Esophagus squamous epithelium (tissue), 5 donors: Measurements from ENCODE around the gene ABHD13. TPM values are rescaled to one million over a fixed set of nuclear protein-coding genes. Genes with fewer than 3 reads are reported as not detected.

Source experiments
- DNase-seq: peaks from one replicate; lab custom pipeline; 2025; lab: John Stamatoyannopoulos, UW
- H3K27ac ChIP-seq, 4 donors: fragments of 200-600 bp; sonication (generic); one replicate each; pipeline ENCODE4 v1.5.1; 2016 to 2019; ENCODE audit warnings: mild to moderate bottlenecking in 1 of 4
- H3K27me3 ChIP-seq, 4 donors: fragments of 200-600 bp; sonication (generic); 1 replicate in 3 of 4; 2 replicates in 1 of 4; pipeline versions ENCODE4 v1.5.1 to v1.6.0; 2017 to 2021; ENCODE audit warnings: antibody characterized with exemption in 1 of 4
- H3K36me3 ChIP-seq, 3 donors: fragments of 200-600 bp; sonication (generic); one replicate each; pipeline ENCODE4 v1.5.1; 2016 to 2019
- H3K4me1 ChIP-seq, 3 donors: fragments of 200-600 bp; sonication (generic); one replicate each; pipeline ENCODE4 v1.5.1; 2017 to 2019
- H3K4me3 ChIP-seq, 4 donors: fragments of 200-600 bp; sonication (generic); 1 replicate in 3 of 4; 2 replicates in 1 of 4; pipeline ENCODE4 v1.5.1; 2016 to 2019; ENCODE audit warnings: mild to moderate bottlenecking in 2 of 4, moderate library complexity in 1 of 4
- H3K9me3 ChIP-seq, 3 donors: fragments of 200-600 bp; sonication (generic); one replicate each; pipeline ENCODE4 v1.5.1; 2016 to 2019
- POLR2A ChIP-seq, 4 donors: fragments of 450-650 bp; IDR thresholded peaks; one replicate each; pipeline ENCODE4 v1.6.1; 2017; ENCODE audit warnings: antibody characterized with exemption in 4 of 4, mild to moderate bottlenecking in 4 of 4, moderate library complexity in 3 of 4
- WGBS, 2 donors: methylation state at CpG; one replicate each; pipeline ENCODE4 v1.1.5; 2018; 5-methylcytosine and 5-hydroxymethylcytosine counted together
- intact Hi-C: fragments of 100-400 bp; cut with DNase I; formaldehyde crosslinking; loops from one replicate; pipeline ENCODE4 v1.15.0; 2022
- total RNA-seq, 4 donors: library from RNA; depleted of rRNA; stranded (reverse); fragments of >200 nt; gene quantifications; one replicate each; pipeline ENCODE4 v1.1.0, GENCODE V29; 2016
- TF ChIP-seq, protein P1 (sequence below), 6 experiments: fragments of 450-650 bp in 4 of 6; fragments of 200-600 bp in 2 of 6; sonication (generic) in 2 of 6; IDR thresholded peaks; one replicate each; pipeline ENCODE4 v1.5.1; 2016 to 2019; ENCODE audit warnings: antibody characterized with exemption in 6 of 6, mild to moderate bottlenecking in 4 of 6, moderate library complexity in 4 of 6
- donor health status: DM: yes; HTN: yes; CAD: no.

Gene ABHD13
- total RNA-seq, 4 donors from 2014 or later = 6.8 to 12.2 (median 8.4) TPM

DNA sequence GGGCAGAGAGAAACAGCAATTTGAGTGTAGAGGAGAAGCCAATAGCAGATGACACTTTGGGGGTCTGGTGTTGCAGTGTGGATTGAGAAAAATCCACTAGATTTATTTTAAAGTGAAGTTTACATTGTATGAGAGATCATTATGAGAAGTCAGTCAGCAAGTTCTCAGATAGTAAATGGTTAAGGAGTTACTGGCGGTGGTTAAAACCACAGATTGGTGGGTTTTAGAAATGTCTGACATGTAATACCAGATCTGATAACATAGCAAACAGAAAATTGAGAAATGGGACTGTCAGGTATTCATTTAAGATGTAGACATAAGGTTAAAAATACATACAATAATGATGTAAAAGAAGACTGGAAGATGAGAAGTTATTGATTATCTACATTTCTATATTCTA is 7.2 kb downstream of the ABHD13 start:
- Histone ChIP-seq H3K9me3 (no peaks in the 10 kb centered on the region), H3K27ac (no peak overlapping the region), H3K36me3 (peaks cover 0 to 9% (median 0%) of the 10 kb centered on the region in 3 donors), H3K4me3 (no peak overlapping the region), H3K4me1 (peaks cover 4 to 65% (median 4%) of the 10 kb centered on the region in 3 donors), H3K27me3 (no peaks in the 10 kb centered on the region)
- intact Hi-C loops = no loop called here
- 70 to 82% methylated on average over 1 of the region's 1 CpG for WGBS, 2 donors
- TF ChIP-seq, protein P1, sequence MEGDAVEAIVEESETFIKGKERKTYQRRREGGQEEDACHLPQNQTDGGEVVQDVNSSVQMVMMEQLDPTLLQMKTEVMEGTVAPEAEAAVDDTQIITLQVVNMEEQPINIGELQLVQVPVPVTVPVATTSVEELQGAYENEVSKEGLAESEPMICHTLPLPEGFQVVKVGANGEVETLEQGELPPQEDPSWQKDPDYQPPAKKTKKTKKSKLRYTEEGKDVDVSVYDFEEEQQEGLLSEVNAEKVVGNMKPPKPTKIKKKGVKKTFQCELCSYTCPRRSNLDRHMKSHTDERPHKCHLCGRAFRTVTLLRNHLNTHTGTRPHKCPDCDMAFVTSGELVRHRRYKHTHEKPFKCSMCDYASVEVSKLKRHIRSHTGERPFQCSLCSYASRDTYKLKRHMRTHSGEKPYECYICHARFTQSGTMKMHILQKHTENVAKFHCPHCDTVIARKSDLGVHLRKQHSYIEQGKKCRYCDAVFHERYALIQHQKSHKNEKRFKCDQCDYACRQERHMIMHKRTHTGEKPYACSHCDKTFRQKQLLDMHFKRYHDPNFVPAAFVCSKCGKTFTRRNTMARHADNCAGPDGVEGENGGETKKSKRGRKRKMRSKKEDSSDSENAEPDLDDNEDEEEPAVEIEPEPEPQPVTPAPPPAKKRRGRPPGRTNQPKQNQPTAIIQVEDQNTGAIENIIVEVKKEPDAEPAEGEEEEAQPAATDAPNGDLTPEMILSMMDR (IDR thresholded peaks at IDR 0.05) = no peak
- TF ChIP-seq POLR2A (IDR thresholded peaks at IDR 0.05) = no peak
- no peak for DNase-seq

DNA sequence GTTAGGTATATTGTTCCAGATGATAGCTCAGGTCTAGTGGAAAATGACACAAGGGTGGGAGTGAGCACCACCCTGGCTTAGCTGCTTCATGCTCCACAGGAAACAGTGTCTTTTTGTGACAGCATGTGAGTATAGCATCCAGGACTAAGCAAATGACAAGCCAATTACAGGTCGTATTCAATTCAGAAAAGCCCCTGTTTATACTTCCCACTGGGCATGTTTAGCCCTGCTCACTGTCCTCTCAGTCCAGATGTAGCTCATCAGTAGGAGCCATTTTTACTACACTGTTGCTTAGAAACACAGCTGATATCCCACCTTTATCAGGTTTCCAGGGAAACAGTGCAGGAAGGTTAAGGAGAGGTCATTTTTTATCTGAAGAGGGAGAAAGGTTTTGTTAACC is 8.0 kb downstream of the ABHD13 start:
- TF ChIP-seq, protein P1 (IDR thresholded peaks at IDR 0.05) = no peak
- no peak for TF ChIP-seq POLR2A (IDR thresholded peaks at IDR 0.05)
- DNase-seq = no peak
- intact Hi-C loops = no loop called here
- Histone ChIP-seq H3K27me3 (no peaks in the 10 kb centered on the region), H3K36me3 (peaks cover 0 to 9% (median 0%) of the 10 kb centered on the region in 3 donors), H3K9me3 (no peaks in the 10 kb centered on the region), H3K4me3 (no peak overlapping the region), H3K27ac (no peak overlapping the region), H3K4me1 (peaks cover 3 to 58% (median 4%) of the 10 kb centered on the region in 3 donors)
- WGBS, 2 donors = 0 to 17% methylated on average over 1 of the region's 1 CpG

DNA sequence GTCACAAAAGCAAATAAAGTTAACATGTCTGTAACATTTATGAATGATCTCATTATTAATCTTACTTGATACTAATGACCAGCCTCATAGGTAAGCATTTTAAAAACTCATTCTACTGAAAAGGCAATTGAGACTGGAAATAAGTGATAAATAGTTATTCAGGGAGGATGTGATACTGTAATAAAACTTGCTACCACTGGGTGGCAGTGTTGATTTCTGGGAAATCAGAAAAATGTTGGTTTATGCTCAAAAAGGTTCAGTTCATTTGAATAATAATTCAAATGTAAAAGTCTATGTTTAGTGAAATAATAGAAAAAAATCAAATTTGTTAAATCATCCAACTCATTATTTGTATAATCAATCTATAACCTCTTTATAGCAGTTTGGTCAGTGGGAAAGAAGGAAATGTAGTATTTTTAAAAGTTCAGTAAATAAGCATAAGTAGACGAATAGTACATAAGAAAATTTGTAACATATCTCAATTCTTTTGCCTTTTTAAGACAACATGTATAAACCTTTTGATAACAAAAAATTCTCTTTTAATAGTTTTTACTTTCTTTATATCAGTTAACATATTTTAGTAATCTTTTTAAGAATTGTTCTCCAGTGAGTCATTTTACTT is 9.6 kb downstream of the ABHD13 start:
- Histone ChIP-seq H3K4me3 (no peak overlapping the region), H3K27ac (no peak overlapping the region), H3K27me3 (no peaks in the 10 kb centered on the region), H3K4me1 (peaks cover 3 to 48% (median 4%) of the 10 kb centered on the region in 3 donors), H3K36me3 (peaks cover 0 to 9% (median 0%) of the 10 kb centered on the region in 3 donors), H3K9me3 (no peaks in the 10 kb centered on the region)
- TF ChIP-seq, protein P1 (IDR thresholded peaks at IDR 0.05) = peak; percentile 24 to 79 (median 64)
- no peak for TF ChIP-seq POLR2A (IDR thresholded peaks at IDR 0.05)
- no peak for DNase-seq
- WGBS, 2 donors = 62 to 78% methylated on average over 1 of the region's 1 CpG
- intact Hi-C loops = no loop called here

DNA sequence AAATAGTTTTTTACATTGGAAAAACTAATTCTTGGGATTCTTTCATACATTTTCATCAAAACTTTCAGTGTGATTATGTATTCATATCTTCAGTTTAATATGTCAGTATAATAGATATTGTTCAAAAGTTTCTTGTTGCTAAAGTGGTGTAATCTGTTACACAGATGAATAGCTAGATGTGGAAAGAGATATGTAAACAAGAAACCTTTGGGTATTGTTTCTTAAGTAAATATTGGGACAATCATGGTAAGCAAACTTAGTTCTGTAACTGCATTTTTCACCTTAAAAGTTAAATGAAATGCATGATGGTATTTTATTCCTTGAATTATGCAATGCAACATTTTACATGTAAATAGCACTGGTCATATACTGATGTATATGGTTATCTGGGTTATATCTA is 12.2 kb downstream of the ABHD13 start:
- Histone ChIP-seq H3K4me1 (peaks cover 0 to 31% (median 4%) of the 10 kb centered on the region in 3 donors), H3K27ac (no peak overlapping the region), H3K4me3 (no peak overlapping the region), H3K36me3 (peaks cover 0 to 9% (median 0%) of the 10 kb centered on the region in 3 donors), H3K27me3 (no peaks in the 10 kb centered on the region), H3K9me3 (no peaks in the 10 kb centered on the region)
- intact Hi-C loops = no loop called here
- no peak for DNase-seq
- no peak for TF ChIP-seq POLR2A (IDR thresholded peaks at IDR 0.05)
- TF ChIP-seq, protein P1 (IDR thresholded peaks at IDR 0.05) = no peak

DNA sequence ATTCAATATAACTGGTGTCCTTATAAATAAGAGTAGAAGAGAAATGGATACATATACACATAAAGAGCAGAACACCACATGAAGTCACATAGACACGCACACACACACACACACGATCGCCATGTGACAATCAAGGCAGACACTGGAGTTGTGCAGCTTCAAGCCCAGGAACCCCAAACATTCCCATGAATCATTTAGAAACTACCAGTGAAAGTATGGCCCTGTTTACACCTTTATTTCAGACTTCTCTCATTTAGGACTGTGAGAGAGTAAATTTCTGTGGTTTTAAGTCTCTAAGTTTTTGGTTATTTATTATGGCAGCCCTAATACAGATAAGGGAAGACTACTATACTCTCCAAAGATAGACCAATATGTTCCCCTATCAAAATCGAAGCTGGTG is 31.0 kb downstream of the ABHD13 start:
- no peak for DNase-seq
- Histone ChIP-seq H3K9me3 (no peaks in the 10 kb centered on the region), H3K36me3 (no peaks in the 10 kb centered on the region), H3K27me3 (no peaks in the 10 kb centered on the region), H3K4me1 (no peaks in the 10 kb centered on the region), H3K27ac (no peak overlapping the region), H3K4me3 (no peak overlapping the region)
- TF ChIP-seq, protein P1 (IDR thresholded peaks at IDR 0.05) = no peak
- intact Hi-C loops = no loop called here
- 71 to 73% methylated on average over 4 of the region's 4 CpGs for WGBS, 2 donors
